ENCODE measurements around the gene BICD2. TPM values are rescaled to one million over a fixed set of nuclear protein-coding genes. Genes with fewer than 3 reads are reported as not detected.

BICD2 gene
- total and polyA plus RNA-seq, 4 donors = 2.5 to 16.0 (median 11.2) TPM

DNA sequence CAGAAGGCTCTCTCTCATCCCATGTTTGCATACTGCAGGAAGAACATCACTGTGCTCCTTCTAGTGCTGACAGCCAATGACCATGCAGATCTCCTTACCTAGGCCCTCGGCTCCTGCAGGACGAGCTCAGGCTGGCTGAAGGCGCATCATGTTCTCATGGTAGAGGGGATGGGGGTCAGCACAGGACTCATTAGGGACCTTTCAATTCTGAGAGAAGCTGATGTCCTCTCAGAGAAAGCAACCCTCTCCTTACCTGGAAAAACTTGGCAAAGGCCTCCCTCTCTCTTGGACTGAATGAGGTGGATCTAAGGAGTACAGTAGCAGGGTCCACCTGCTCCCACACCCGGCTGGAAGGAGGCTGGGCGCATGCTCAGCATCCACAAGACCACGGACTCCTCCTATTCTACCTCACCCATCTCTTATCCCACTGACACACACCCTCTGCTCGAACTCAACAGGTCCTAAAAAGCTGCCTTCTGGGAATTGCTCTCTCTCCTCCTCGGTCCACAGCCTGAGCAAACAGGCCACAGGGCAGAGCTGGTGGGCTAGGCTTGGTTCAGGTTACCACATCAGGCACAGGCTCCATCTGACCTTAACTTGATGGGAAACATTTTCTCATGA, 97.6 kb downstream of the BICD2 start:
- Histone ChIP-seq H3K9ac (ENCODE audit: low read depth in 1 of 2, low read length in 2 of 2) (no peak overlapping the region), H3K4me3 (ENCODE audit: low read depth in 1 of 3, low read length in 3 of 3) (no peak overlapping the region), H3K27me3 (ENCODE audit: control insufficient read depth in 4 of 4, insufficient read depth in 4 of 4, low read length in 3 of 4) (no peaks in the 10 kb centered on the region), H3K36me3 (ENCODE audit: control insufficient read depth in 4 of 4, insufficient read depth in 3 of 4, low read depth in 1 of 4, low read length in 3 of 4) (peaks cover 0 to 2% (median 0%) of the 10 kb centered on the region in 4 donors), H3K4me1 (ENCODE audit: control insufficient read depth in 4 of 4, insufficient read depth in 4 of 4, low read length in 3 of 4) (peaks cover 11 to 37% (median 29%) of the 10 kb centered on the region in 4 donors), H3K27ac (ENCODE audit: low read depth in 1 of 2, low read length in 2 of 2) (no peak overlapping the region), H3K9me3 (ENCODE audit: control insufficient read depth in 4 of 4, low read length in 3 of 4) (no peaks in the 10 kb centered on the region)
- WGBS = 93% methylated on average over 8 of the region's 8 CpGs
- TF ChIP-seq TAF1 (conservative IDR thresholded peaks at IDR 0.05) = no peak
- TF ChIP-seq JUND (IDR thresholded peaks at IDR 0.05) = no peak
- TF ChIP-seq, protein P1, sequence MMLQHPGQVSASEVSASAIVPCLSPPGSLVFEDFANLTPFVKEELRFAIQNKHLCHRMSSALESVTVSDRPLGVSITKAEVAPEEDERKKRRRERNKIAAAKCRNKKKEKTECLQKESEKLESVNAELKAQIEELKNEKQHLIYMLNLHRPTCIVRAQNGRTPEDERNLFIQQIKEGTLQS (IDR thresholded peaks at IDR 0.05) = no peak
- TF ChIP-seq YY1 (IDR thresholded peaks at IDR 0.05) = no peak
- TF ChIP-seq, protein P2, sequence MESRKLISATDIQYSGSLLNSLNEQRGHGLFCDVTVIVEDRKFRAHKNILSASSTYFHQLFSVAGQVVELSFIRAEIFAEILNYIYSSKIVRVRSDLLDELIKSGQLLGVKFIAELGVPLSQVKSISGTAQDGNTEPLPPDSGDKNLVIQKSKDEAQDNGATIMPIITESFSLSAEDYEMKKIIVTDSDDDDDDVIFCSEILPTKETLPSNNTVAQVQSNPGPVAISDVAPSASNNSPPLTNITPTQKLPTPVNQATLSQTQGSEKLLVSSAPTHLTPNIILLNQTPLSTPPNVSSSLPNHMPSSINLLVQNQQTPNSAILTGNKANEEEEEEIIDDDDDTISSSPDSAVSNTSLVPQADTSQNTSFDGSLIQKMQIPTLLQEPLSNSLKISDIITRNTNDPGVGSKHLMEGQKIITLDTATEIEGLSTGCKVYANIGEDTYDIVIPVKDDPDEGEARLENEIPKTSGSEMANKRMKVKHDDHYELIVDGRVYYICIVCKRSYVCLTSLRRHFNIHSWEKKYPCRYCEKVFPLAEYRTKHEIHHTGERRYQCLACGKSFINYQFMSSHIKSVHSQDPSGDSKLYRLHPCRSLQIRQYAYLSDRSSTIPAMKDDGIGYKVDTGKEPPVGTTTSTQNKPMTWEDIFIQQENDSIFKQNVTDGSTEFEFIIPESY (IDR thresholded peaks at IDR 0.05) = no peak
- no peak for TF ChIP-seq HNF4A (conservative IDR thresholded peaks at IDR 0.05)
- TF ChIP-seq, protein P3, sequence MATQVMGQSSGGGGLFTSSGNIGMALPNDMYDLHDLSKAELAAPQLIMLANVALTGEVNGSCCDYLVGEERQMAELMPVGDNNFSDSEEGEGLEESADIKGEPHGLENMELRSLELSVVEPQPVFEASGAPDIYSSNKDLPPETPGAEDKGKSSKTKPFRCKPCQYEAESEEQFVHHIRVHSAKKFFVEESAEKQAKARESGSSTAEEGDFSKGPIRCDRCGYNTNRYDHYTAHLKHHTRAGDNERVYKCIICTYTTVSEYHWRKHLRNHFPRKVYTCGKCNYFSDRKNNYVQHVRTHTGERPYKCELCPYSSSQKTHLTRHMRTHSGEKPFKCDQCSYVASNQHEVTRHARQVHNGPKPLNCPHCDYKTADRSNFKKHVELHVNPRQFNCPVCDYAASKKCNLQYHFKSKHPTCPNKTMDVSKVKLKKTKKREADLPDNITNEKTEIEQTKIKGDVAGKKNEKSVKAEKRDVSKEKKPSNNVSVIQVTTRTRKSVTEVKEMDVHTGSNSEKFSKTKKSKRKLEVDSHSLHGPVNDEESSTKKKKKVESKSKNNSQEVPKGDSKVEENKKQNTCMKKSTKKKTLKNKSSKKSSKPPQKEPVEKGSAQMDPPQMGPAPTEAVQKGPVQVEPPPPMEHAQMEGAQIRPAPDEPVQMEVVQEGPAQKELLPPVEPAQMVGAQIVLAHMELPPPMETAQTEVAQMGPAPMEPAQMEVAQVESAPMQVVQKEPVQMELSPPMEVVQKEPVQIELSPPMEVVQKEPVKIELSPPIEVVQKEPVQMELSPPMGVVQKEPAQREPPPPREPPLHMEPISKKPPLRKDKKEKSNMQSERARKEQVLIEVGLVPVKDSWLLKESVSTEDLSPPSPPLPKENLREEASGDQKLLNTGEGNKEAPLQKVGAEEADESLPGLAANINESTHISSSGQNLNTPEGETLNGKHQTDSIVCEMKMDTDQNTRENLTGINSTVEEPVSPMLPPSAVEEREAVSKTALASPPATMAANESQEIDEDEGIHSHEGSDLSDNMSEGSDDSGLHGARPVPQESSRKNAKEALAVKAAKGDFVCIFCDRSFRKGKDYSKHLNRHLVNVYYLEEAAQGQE (IDR thresholded peaks at IDR 0.05) = no peak
- TF ChIP-seq FOXA2 (IDR thresholded peaks at IDR 0.05) = no peak
- no peak for TF ChIP-seq RAD21 (IDR thresholded peaks at IDR 0.05)
- TF ChIP-seq GABPA (IDR thresholded peaks at IDR 0.05 in 1 of 2, conservative IDR thresholded peaks at IDR 0.05 in 1 of 2) = no peak
- no peak for DNase-seq (ENCODE audit: low spot score)

DNA sequence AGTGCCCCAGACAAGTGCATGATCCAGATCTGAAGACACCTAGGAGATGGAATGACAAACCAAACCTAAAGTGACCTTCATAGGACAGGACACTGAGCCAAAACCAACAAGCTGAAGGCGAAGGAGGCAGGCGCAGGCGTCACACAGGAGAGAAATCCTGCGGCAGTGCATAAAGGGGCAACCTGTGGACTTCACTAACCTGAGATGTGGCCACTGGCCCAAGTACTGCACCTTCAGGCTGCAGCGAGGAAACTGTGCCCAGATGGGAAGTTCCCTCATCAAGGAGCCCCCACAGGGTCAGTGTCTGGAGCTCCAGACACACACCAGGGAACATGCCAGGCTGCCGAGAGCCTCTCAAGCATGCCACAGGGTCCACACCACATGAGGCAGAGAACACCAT, 98.4 kb downstream of the BICD2 start:
- H3K9ac ChIP-seq (ENCODE audit: low read depth in 1 of 2, low read length in 2 of 2) = no peak overlapping the region
- H3K27ac ChIP-seq (ENCODE audit: low read depth in 1 of 2, low read length in 2 of 2) = peak overlapping the region; percentile 38 to 75
- peaks cover 11 to 35% (median 26%) of the 10 kb centered on the region in 4 donors for H3K4me1 ChIP-seq (ENCODE audit: control insufficient read depth in 4 of 4, insufficient read depth in 4 of 4, low read length in 3 of 4)
- 55% methylated on average over 6 of the region's 6 CpGs for WGBS
- TF ChIP-seq EGR1 (IDR thresholded peaks at IDR 0.05; ENCODE audit: low read depth in 2 of 2) = no peak
- TF ChIP-seq FOXA2 (IDR thresholded peaks at IDR 0.05) = no peak
- TF ChIP-seq, protein P4, sequence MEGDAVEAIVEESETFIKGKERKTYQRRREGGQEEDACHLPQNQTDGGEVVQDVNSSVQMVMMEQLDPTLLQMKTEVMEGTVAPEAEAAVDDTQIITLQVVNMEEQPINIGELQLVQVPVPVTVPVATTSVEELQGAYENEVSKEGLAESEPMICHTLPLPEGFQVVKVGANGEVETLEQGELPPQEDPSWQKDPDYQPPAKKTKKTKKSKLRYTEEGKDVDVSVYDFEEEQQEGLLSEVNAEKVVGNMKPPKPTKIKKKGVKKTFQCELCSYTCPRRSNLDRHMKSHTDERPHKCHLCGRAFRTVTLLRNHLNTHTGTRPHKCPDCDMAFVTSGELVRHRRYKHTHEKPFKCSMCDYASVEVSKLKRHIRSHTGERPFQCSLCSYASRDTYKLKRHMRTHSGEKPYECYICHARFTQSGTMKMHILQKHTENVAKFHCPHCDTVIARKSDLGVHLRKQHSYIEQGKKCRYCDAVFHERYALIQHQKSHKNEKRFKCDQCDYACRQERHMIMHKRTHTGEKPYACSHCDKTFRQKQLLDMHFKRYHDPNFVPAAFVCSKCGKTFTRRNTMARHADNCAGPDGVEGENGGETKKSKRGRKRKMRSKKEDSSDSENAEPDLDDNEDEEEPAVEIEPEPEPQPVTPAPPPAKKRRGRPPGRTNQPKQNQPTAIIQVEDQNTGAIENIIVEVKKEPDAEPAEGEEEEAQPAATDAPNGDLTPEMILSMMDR (IDR thresholded peaks at IDR 0.05; ENCODE audit: low read depth, low read length, missing input control) = no peak
- no peak for TF ChIP-seq RXRA (IDR thresholded peaks at IDR 0.05)
- no peaks in the 10 kb centered on the region for H3K27me3 ChIP-seq (ENCODE audit: control insufficient read depth in 4 of 4, insufficient read depth in 4 of 4, low read length in 3 of 4)
- H3K36me3 ChIP-seq (ENCODE audit: control insufficient read depth in 4 of 4, insufficient read depth in 3 of 4, low read depth in 1 of 4, low read length in 3 of 4) = peaks cover 0 to 2% (median 0%) of the 10 kb centered on the region in 4 donors
- H3K9me3 ChIP-seq (ENCODE audit: control insufficient read depth in 4 of 4, low read length in 3 of 4) = no peaks in the 10 kb centered on the region
- no peak for DNase-seq (ENCODE audit: low spot score)
- no peak overlapping the region for H3K4me3 ChIP-seq (ENCODE audit: low read depth in 1 of 3, low read length in 3 of 3)
